Suprapubic skin (tissue), 4 donors: Measurements from ENCODE around the gene LDLRAD4. TPM values are rescaled to one million over a fixed set of nuclear protein-coding genes. Genes with fewer than 3 reads are reported as not detected.

Source experiments
- DNase-seq, 2 donors: peaks; one replicate each; pipeline ENCODE4 v3.0.0-alpha.2; 2019; ENCODE audit warnings: low spot score in 2 of 2
- H3K27ac ChIP-seq: fragments of 200-600 bp; sonication (generic); one replicate; pipeline ENCODE4 v1.5.1; 2019
- H3K27me3 ChIP-seq: fragments of 200-600 bp; sonication (generic); one replicate; pipeline ENCODE4 v1.5.1; 2019
- H3K36me3 ChIP-seq: fragments of 200-600 bp; sonication (generic); one replicate; pipeline ENCODE4 v1.5.1; 2019
- H3K4me1 ChIP-seq: fragments of 200-600 bp; sonication (generic); one replicate; pipeline ENCODE4 v1.5.1; 2019
- H3K4me3 ChIP-seq: fragments of 200-600 bp; sonication (generic); one replicate; pipeline ENCODE4 v1.5.1; 2019; ENCODE audit warnings: mild to moderate bottlenecking
- H3K9me3 ChIP-seq: fragments of 200-600 bp; sonication (generic); one replicate; pipeline ENCODE4 v1.5.1; 2019
- CTCF ChIP-seq, 2 donors: fragments of 200-600 bp in 1 of 2; fragments of 450-650 bp in 1 of 2; sonication (generic) in 1 of 2; IDR thresholded peaks; one replicate each; pipeline ENCODE4 v1.5.1; 2016 to 2019; ENCODE audit warnings: antibody characterized with exemption in 2 of 2, mild to moderate bottlenecking in 1 of 2, moderate library complexity in 1 of 2
- EP300 ChIP-seq: sonication (generic); formaldehyde crosslinking; IDR thresholded peaks from one replicate; pipeline ENCODE4 v1.6.1; 2017; ENCODE audit warnings: antibody characterized with exemption
- POLR2A ChIP-seq, 2 donors: fragments of 450-650 bp; IDR thresholded peaks; one replicate each; pipeline ENCODE4 v1.6.1; 2017; ENCODE audit warnings: antibody characterized with exemption in 2 of 2, mild to moderate bottlenecking in 2 of 2, moderate library complexity in 2 of 2
- POLR2AphosphoS5 ChIP-seq, 3 donors: sonication (generic); formaldehyde crosslinking; IDR thresholded peaks; one replicate each; pipeline ENCODE4 v1.6.1; 2017; ENCODE audit warnings: antibody characterized with exemption in 3 of 3
- WGBS: methylation state at CpG from one replicate; pipeline ENCODE4 v1.1.5; 2018; 5-methylcytosine and 5-hydroxymethylcytosine counted together
- total RNA-seq, 4 donors: library from RNA; depleted of rRNA; stranded (reverse); fragments of >200 nt; gene quantifications; one replicate each; pipeline ENCODE4 v1.1.0, GENCODE V29; 2016

LDLRAD4 gene
- total RNA-seq, 4 donors from 2014 or later = 10.1 to 31.6 (median 15.1) TPM

- Histone ChIP-seq H3K4me3 (no peak overlapping the region), H3K9me3 (no peaks in the 10 kb centered on the region), H3K27ac (no peak overlapping the region), H3K27me3 (no peaks in the 10 kb centered on the region), H3K36me3 (no peaks in the 10 kb centered on the region), H3K4me1 (peaks cover 11% of the 10 kb centered on the region)
- DNase-seq = peak in 1 of 2 donors; percentile 4
- TF ChIP-seq POLR2A (IDR thresholded peaks at IDR 0.05) (no peak), POLR2AphosphoS5 (IDR thresholded peaks at IDR 0.05) (no peak), CTCF (IDR thresholded peaks at IDR 0.05) (no peak), EP300 (no peak)
- WGBS = 85% methylated on average over 10 of the region's 10 CpGs
Observed at GRCh38 chr18:13638719-13639595, 420.4 kb downstream of the LDLRAD4 start.

GRCh38 chr18:13640266-13640860, 421.8 kb downstream of the LDLRAD4 start:
- TF ChIP-seq POLR2AphosphoS5 (IDR thresholded peaks at IDR 0.05) = no peak
- TF ChIP-seq CTCF (IDR thresholded peaks at IDR 0.05) = no peak
- TF ChIP-seq POLR2A (IDR thresholded peaks at IDR 0.05) = no peak
- no peak for TF ChIP-seq EP300
- no peak overlapping the region for H3K27ac ChIP-seq
- no peak overlapping the region for H3K4me3 ChIP-seq
- H3K4me1 ChIP-seq = peaks cover 11% of the 10 kb centered on the region
- H3K36me3 ChIP-seq = peaks cover 7% of the 10 kb centered on the region
- whole genome bisulfite sequencing = 79% methylated on average over 10 of the region's 10 CpGs
- no peaks in the 10 kb centered on the region for H3K9me3 ChIP-seq
- DNase-seq = peak in 1 of 2 donors; percentile 54
- H3K27me3 ChIP-seq = no peaks in the 10 kb centered on the region

- Histone ChIP-seq H3K36me3 (peaks cover 13% of the 10 kb centered on the region), H3K27me3 (no peaks in the 10 kb centered on the region), H3K4me3 (peak overlapping the region; percentile 36), H3K4me1 (peaks cover 11% of the 10 kb centered on the region), H3K9me3 (no peaks in the 10 kb centered on the region), H3K27ac (peak overlapping the region; percentile 2)
- TF ChIP-seq CTCF (IDR thresholded peaks at IDR 0.05) (no peak), POLR2A (IDR thresholded peaks at IDR 0.05) (no peak), EP300 (no peak), POLR2AphosphoS5 (IDR thresholded peaks at IDR 0.05) (no peak)
- WGBS = 31% methylated on average over 70 of the region's 84 CpGs
- DNase-seq = no peak
Observed at GRCh38 chr18:13641551-13642439, 423.2 kb downstream of the LDLRAD4 start.

- H3K9me3 ChIP-seq = no peaks in the 10 kb centered on the region
- no peak for DNase-seq
- H3K4me1 ChIP-seq = peaks cover 11% of the 10 kb centered on the region
- no peaks in the 10 kb centered on the region for H3K27me3 ChIP-seq
- no peak overlapping the region for H3K27ac ChIP-seq
- TF ChIP-seq EP300 = no peak
- TF ChIP-seq POLR2A (IDR thresholded peaks at IDR 0.05) = no peak
- TF ChIP-seq CTCF (IDR thresholded peaks at IDR 0.05) = no peak
- TF ChIP-seq POLR2AphosphoS5 (IDR thresholded peaks at IDR 0.05) = no peak
- H3K4me3 ChIP-seq = no peak overlapping the region
- H3K36me3 ChIP-seq = peaks cover 13% of the 10 kb centered on the region
- WGBS = 93% methylated on average over 7 of the region's 15 CpGs
Observed at GRCh38 chr18:13642440-13642827, 423.9 kb downstream of the LDLRAD4 start.
